LNCAP (cell line): ENCODE results near the gene SPRY4.

Source experiments
- CTCF ChIP-seq: fragments of 450-650 bp; IDR thresholded peaks from 2 replicates; pipeline ENCODE4 v1.5.1; 2017; ENCODE audit warnings: mild to moderate bottlenecking

Gene SPRY4

GRCh38 chr5:142326480-142326938, 1.7 kb upstream of the SPRY4 start:
- no peak for TF ChIP-seq CTCF

- TF ChIP-seq CTCF, result no peak
Measured at GRCh38 chr5:142325725-142326479, 1.1 kb upstream of the SPRY4 start.

- 0 out of 2 replicates have a peak, but pooled peaks have one; percentile 35 for TF ChIP-seq CTCF
Measured at GRCh38 chr5:142324136-142324870, 518 bp downstream of the SPRY4 start.

GRCh38 chr5:142323480-142324135, 1.2 kb downstream of the SPRY4 start:
- TF ChIP-seq CTCF, result no peak

GRCh38 chr5:142322747-142323479, 1.9 kb downstream of the SPRY4 start:
- no peak for TF ChIP-seq CTCF

GRCh38 chr5:142322403-142322746, 2.4 kb downstream of the SPRY4 start:
- TF ChIP-seq CTCF, result no peak
